GM21515 (cell line): ENCODE measurements around the gene SIX2.
"Not testable (repeated sequence)": the region's sequence is repeated elsewhere in the genome, so short reads cannot be mapped to it uniquely, and the experiment has no call there.

Experiments
- ATAC-seq: cut with Tn5 transposase; IDR thresholded peaks from one replicate; pipeline ENCODE4 v1.9.1; 2021; ENCODE audit not compliant: unreplicated experiment

Gene SIX2

GRCh38 chr2:45009303-45009927 lies at the start of gene SIX2:
SIX2 (minus strand) TSS chr2:45009452; CDS start chr2:45009110, 342 bp downstream.
- no peak for ATAC-seq

GRCh38 chr2:45055162-45055605 lies 45.9 kb upstream of the SIX2 start:
- no peak for ATAC-seq

- ATAC-seq = no peak
These were observed 44.7 kb upstream of the SIX2 start for GRCh38 chr2:45053966-45054365.

- ATAC-seq = no peak
These were observed 43.2 kb upstream of the SIX2 start for GRCh38 chr2:45052388-45052928.

GRCh38 chr2:45049569-45050336 lies 40.5 kb upstream of the SIX2 start:
- no peak for ATAC-seq

GRCh38 chr2:45047301-45047700 lies 38.0 kb upstream of the SIX2 start:
- ATAC-seq = no peak

- ATAC-seq = no peak
These were observed 37.5 kb upstream of the SIX2 start for GRCh38 chr2:45046786-45047185.

GRCh38 chr2:45045706-45046105 lies 36.5 kb upstream of the SIX2 start:
- no peak for ATAC-seq

- no peak for ATAC-seq
These were observed 35.7 kb upstream of the SIX2 start for GRCh38 chr2:45044916-45045315.

GRCh38 chr2:45043174-45043573 lies 33.9 kb upstream of the SIX2 start:
- ATAC-seq = no peak

- no peak for ATAC-seq
These were observed 33.1 kb upstream of the SIX2 start for GRCh38 chr2:45042401-45042800.

- no peak for ATAC-seq
These were observed 31.5 kb upstream of the SIX2 start for GRCh38 chr2:45040786-45041185.

- ATAC-seq = not testable (repeated sequence)
These were observed 30.6 kb upstream of the SIX2 start for GRCh38 chr2:45039804-45040203.

GRCh38 chr2:45038861-45039260 lies 29.6 kb upstream of the SIX2 start:
- not testable (repeated sequence) for ATAC-seq

GRCh38 chr2:45033302-45033701 lies 24.1 kb upstream of the SIX2 start:
- ATAC-seq = no peak

- no peak for ATAC-seq
These were observed 21.8 kb upstream of the SIX2 start for GRCh38 chr2:45031028-45031427.

- ATAC-seq = no peak
These were observed 21.3 kb upstream of the SIX2 start for GRCh38 chr2:45030553-45030952.

- ATAC-seq = no peak
These were observed 20.0 kb upstream of the SIX2 start for GRCh38 chr2:45029215-45029614.

GRCh38 chr2:45028276-45028675 lies 19.0 kb upstream of the SIX2 start:
- no peak for ATAC-seq

- no peak for ATAC-seq
These were observed 17.7 kb upstream of the SIX2 start for GRCh38 chr2:45026924-45027450.

- no peak for ATAC-seq
These were observed 15.5 kb upstream of the SIX2 start for GRCh38 chr2:45024600-45025291.
